Measurements from ENCODE around the gene XXYLT1. TPM values are rescaled to one million over a fixed set of nuclear protein-coding genes. Genes with fewer than 3 reads are reported as not detected.
A peak's percentile ranks its signal among the peaks of the same experiment; 100 is the strongest.

Gene XXYLT1
- total RNA-seq, 2 experiments from 2014 or later, result 17.2 to 19.6 TPM

DNA sequence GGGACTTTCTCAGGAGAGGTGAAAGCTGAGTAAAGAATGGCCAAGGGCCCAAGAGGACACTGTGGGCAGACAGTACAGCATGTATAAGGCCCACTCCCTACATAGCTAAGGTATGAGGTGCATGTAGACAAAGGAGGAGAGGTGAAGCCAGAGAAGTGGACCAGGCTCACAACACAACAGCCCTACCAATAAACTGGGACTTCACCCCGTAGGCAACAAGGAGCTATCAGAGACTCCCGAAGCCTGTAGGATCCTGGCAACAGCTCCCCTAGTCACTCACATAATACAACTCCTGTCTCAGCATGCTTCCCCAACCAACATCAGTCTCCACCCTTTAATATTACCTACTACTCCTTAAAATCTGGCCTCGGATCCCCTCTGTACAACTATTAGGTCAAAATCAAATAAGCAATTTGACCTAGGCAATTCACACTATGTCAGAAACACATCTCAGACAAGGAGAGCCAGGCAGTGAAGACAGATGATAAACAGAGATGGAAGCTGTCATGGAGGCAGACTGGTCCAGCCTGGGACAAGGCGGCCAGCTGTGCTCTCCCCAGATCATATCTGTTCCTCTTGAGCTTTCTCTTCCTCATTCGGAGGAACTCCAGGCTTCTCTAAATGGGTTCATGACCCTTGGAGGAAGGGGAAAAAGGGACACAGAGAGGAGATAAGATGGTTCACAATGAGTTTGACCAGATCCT is 1.4 kb downstream of the XXYLT1 start:
- peak overlapping the region; percentile 79 for H3K4me3 ChIP-seq (ENCODE audit: low read depth, low read length, poor library complexity, severe bottlenecking)
- H3K79me2 ChIP-seq (ENCODE audit: insufficient read depth, low read depth, low read length), result peaks cover 19% of the 10 kb centered on the region
- intact Hi-C loops (cut with micrococcal nuclease; ENCODE audit: unreplicated experiment), result loop anchor here (2.0 kb wide), 1 partner anchor 645 kb away; no protein-coding TSS in a partner anchor
- peaks cover 24% of the 10 kb centered on the region for H3K4me1 ChIP-seq (ENCODE audit: insufficient read depth, low read length, poor library complexity, severe bottlenecking)
- no peaks in the 10 kb centered on the region for H3K9me2 ChIP-seq (ENCODE audit: insufficient read depth, low read length)
- H3K27ac ChIP-seq (ENCODE audit: low read depth, low read length, poor library complexity, severe bottlenecking), result no peak overlapping the region
- peaks cover 20% of the 10 kb centered on the region for H3K36me3 ChIP-seq (ENCODE audit: insufficient read depth, low read length)
- POLR2A ChIA-PET, result interaction anchor here (0.6 to 2.1 kb wide), 8 partner anchors 9 to 578 kb away, joined by 3 to 7 read pairs (median 4); no protein-coding TSS in a partner anchor
- H3K9me3 ChIP-seq (ENCODE audit: low read length), result no peaks in the 10 kb centered on the region
- no peak overlapping the region for H2AFZ ChIP-seq (ENCODE audit: low read length)
- peaks cover 9% of the 10 kb centered on the region; the same call in 1 of the 2 replicates for H4K20me1 ChIP-seq (ENCODE audit: insufficient read depth, low read length)
- CTCF ChIA-PET (ENCODE audit: unreplicated experiment), result interaction anchor here (0.7 kb wide), 1 partner anchor 251 kb away, joined by 3 read pairs; no protein-coding TSS in a partner anchor
- TF ChIP-seq EZH2phosphoT487 (IDR thresholded peaks at IDR 0.05; ENCODE audit: borderline replicate concordance, low read depth, low read length), result no peak
- TF ChIP-seq, protein P1, sequence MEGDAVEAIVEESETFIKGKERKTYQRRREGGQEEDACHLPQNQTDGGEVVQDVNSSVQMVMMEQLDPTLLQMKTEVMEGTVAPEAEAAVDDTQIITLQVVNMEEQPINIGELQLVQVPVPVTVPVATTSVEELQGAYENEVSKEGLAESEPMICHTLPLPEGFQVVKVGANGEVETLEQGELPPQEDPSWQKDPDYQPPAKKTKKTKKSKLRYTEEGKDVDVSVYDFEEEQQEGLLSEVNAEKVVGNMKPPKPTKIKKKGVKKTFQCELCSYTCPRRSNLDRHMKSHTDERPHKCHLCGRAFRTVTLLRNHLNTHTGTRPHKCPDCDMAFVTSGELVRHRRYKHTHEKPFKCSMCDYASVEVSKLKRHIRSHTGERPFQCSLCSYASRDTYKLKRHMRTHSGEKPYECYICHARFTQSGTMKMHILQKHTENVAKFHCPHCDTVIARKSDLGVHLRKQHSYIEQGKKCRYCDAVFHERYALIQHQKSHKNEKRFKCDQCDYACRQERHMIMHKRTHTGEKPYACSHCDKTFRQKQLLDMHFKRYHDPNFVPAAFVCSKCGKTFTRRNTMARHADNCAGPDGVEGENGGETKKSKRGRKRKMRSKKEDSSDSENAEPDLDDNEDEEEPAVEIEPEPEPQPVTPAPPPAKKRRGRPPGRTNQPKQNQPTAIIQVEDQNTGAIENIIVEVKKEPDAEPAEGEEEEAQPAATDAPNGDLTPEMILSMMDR (conservative IDR thresholded peaks at IDR 0.05; ENCODE audit: low read length), result no peak
- H3K4me2 ChIP-seq (ENCODE audit: low read length), result peak overlapping the region; percentile 89
- TSS peak; percentile 19 for BruUV-seq (replicated peaks)
- DNase-seq (ENCODE audit: low spot score), result peak; percentile 12

- H2AFZ ChIP-seq (ENCODE audit: low read length), result no peak overlapping the region
- POLR2A ChIA-PET, result interaction anchor here (0.7 to 1.0 kb wide), 3 partner anchors 274 to 290 kb away, joined by 3 to 5 read pairs (median 3); no protein-coding TSS in a partner anchor
- no peak for TF ChIP-seq EZH2phosphoT487 (IDR thresholded peaks at IDR 0.05; ENCODE audit: borderline replicate concordance, low read depth, low read length)
- TF ChIP-seq, protein P1 (conservative IDR thresholded peaks at IDR 0.05; ENCODE audit: low read length), result no peak
- no peak overlapping the region for H3K27ac ChIP-seq (ENCODE audit: low read depth, low read length, poor library complexity, severe bottlenecking)
- peaks cover 20% of the 10 kb centered on the region for H3K36me3 ChIP-seq (ENCODE audit: insufficient read depth, low read length)
- no peaks in the 10 kb centered on the region for H3K9me3 ChIP-seq (ENCODE audit: low read length)
- DNase-seq (ENCODE audit: low spot score), result no peak
- peak overlapping the region; percentile 89 for H3K4me2 ChIP-seq (ENCODE audit: low read length)
- CTCF ChIA-PET (ENCODE audit: unreplicated experiment), result no interaction called here
- peaks cover 27% of the 10 kb centered on the region for H3K4me1 ChIP-seq (ENCODE audit: insufficient read depth, low read length, poor library complexity, severe bottlenecking)
- peaks cover 9% of the 10 kb centered on the region; the same call in 1 of the 2 replicates for H4K20me1 ChIP-seq (ENCODE audit: insufficient read depth, low read length)
- peaks cover 19% of the 10 kb centered on the region for H3K79me2 ChIP-seq (ENCODE audit: insufficient read depth, low read depth, low read length)
- H3K9me2 ChIP-seq (ENCODE audit: insufficient read depth, low read length), result no peaks in the 10 kb centered on the region
- no TSS peak for BruUV-seq (replicated peaks)
- intact Hi-C loops (cut with micrococcal nuclease; ENCODE audit: unreplicated experiment), result no loop called here
- peak overlapping the region; percentile 79 for H3K4me3 ChIP-seq (ENCODE audit: low read depth, low read length, poor library complexity, severe bottlenecking)
Observed at GRCh38 chr3:195268576-195269309, 2.2 kb downstream of the XXYLT1 start.

Data from OCI-LY7 (cell line).